Measurements from ENCODE around the gene UGT1A10.
"Not testable (repeated sequence)": the region's sequence is repeated elsewhere in the genome, so short reads cannot be mapped to it uniquely, and the experiment has no call there.

The UGT1A10 gene

GRCh38 chr2:233602076-233602475 lies 34.2 kb upstream of the UGT1A10 start:
- DNase-seq (ENCODE audit: extremely low read depth, insufficient read length), result no peak
- no peak overlapping the region for H3K4me3 ChIP-seq (replicated peaks; ENCODE audit: low read depth, low read length)
- TF ChIP-seq CTCF (IDR thresholded peaks at IDR 0.05; ENCODE audit: insufficient read depth, low read length, poor library complexity, severe bottlenecking), result no peak
- no peaks in the 10 kb centered on the region for H3K36me3 ChIP-seq (ENCODE audit: control insufficient read depth, insufficient read depth, low read length)
- no peaks in the 10 kb centered on the region for H3K27me3 ChIP-seq (replicated peaks; ENCODE audit: control insufficient read depth, insufficient read depth, low read length)

- H3K36me3 ChIP-seq (ENCODE audit: control insufficient read depth, insufficient read depth, low read length), result no peaks in the 10 kb centered on the region
- no peak overlapping the region for H3K4me3 ChIP-seq (replicated peaks; ENCODE audit: low read depth, low read length)
- no peaks in the 10 kb centered on the region for H3K27me3 ChIP-seq (replicated peaks; ENCODE audit: control insufficient read depth, insufficient read depth, low read length)
- TF ChIP-seq CTCF (IDR thresholded peaks at IDR 0.05; ENCODE audit: insufficient read depth, low read length, poor library complexity, severe bottlenecking), result no peak
- DNase-seq (ENCODE audit: extremely low read depth, insufficient read length), result no peak
These were observed 32.7 kb upstream of the UGT1A10 start for GRCh38 chr2:233603520-233603919.

GRCh38 chr2:233604826-233605225 lies 31.4 kb upstream of the UGT1A10 start:
- TF ChIP-seq CTCF (IDR thresholded peaks at IDR 0.05; ENCODE audit: insufficient read depth, low read length, poor library complexity, severe bottlenecking), result no peak
- H3K4me3 ChIP-seq (replicated peaks; ENCODE audit: low read depth, low read length), result no peak overlapping the region
- no peak for DNase-seq (ENCODE audit: extremely low read depth, insufficient read length)
- H3K27me3 ChIP-seq (replicated peaks; ENCODE audit: control insufficient read depth, insufficient read depth, low read length), result no peaks in the 10 kb centered on the region
- no peaks in the 10 kb centered on the region for H3K36me3 ChIP-seq (ENCODE audit: control insufficient read depth, insufficient read depth, low read length)

GRCh38 chr2:233605680-233606079 lies 30.6 kb upstream of the UGT1A10 start:
- no peak for DNase-seq (ENCODE audit: extremely low read depth, insufficient read length)
- Histone ChIP-seq H3K36me3 (ENCODE audit: control insufficient read depth, insufficient read depth, low read length) (no peaks in the 10 kb centered on the region), H3K4me3 (replicated peaks; ENCODE audit: low read depth, low read length) (no peak overlapping the region), H3K27me3 (replicated peaks; ENCODE audit: control insufficient read depth, insufficient read depth, low read length) (no peaks in the 10 kb centered on the region)
- no peak for TF ChIP-seq CTCF (IDR thresholded peaks at IDR 0.05; ENCODE audit: insufficient read depth, low read length, poor library complexity, severe bottlenecking)

- H3K27me3 ChIP-seq (replicated peaks; ENCODE audit: control insufficient read depth, insufficient read depth, low read length), result no peaks in the 10 kb centered on the region
- H3K4me3 ChIP-seq (replicated peaks; ENCODE audit: low read depth, low read length), result no peak overlapping the region
- no peak for DNase-seq (ENCODE audit: extremely low read depth, insufficient read length)
- no peaks in the 10 kb centered on the region for H3K36me3 ChIP-seq (ENCODE audit: control insufficient read depth, insufficient read depth, low read length)
- TF ChIP-seq CTCF (IDR thresholded peaks at IDR 0.05; ENCODE audit: insufficient read depth, low read length, poor library complexity, severe bottlenecking), result no peak
These were observed 25.0 kb upstream of the UGT1A10 start for GRCh38 chr2:233611284-233611683.

GRCh38 chr2:233617476-233617875 lies 18.8 kb upstream of the UGT1A10 start, which contains the start of gene UGT1A8:
Gene UGT1A8, plus strand, starts transcription at chr2:233617633. Its CDS starts 75 bp downstream, at chr2:233617708.
- H3K27me3 ChIP-seq (replicated peaks; ENCODE audit: control insufficient read depth, insufficient read depth, low read length); H3K4me3 ChIP-seq (replicated peaks; ENCODE audit: low read depth, low read length); DNase-seq (ENCODE audit: extremely low read depth, insufficient read length); H3K36me3 ChIP-seq (ENCODE audit: control insufficient read depth, insufficient read depth, low read length): not testable (repeated sequence)

Measured in GM06990 (cell line).